Left cardiac atrium (tissue), 4 donors: ENCODE results near the gene GPR171. TPM values are rescaled to one million over a fixed set of nuclear protein-coding genes. Genes with fewer than 3 reads are reported as not detected.

Experiments used
- ATAC-seq, 2 donors: fragments of 200-7000 bp; cut with Tn5 transposase; one replicate each; pipeline ENCODE4 v1.9.1; 2020; ENCODE audit warnings: mild to moderate bottlenecking in 2 of 2, moderate library complexity in 2 of 2
- DNase-seq: peaks from one replicate; pipeline ENCODE4 v3.0.0-alpha.2; 2020
- intact Hi-C, 2 donors: fragments of 100-400 bp; cut with DNase I; formaldehyde crosslinking; loops; one replicate each; pipeline versions ENCODE4 v1.14.1 to v1.15.1; 2022 to 2023
- total RNA-seq, 2 donors: library from RNA; stranded (reverse); fragmentation: NEBNext Ultra II Directional; extraction: Animal tissue kit (Norgen Biotek cat#: 25700); gene quantifications; one replicate each; pipeline ENCODE4 v1.2.1, GENCODE V29; 2021
- donor health status: DM: no; HTN: yes; CAD: no.
- donor health status: DM: no; HTN: yes; CAD: no; lungs with severe emphysema.
- donor health status: DM: yes; HTN: yes; CAD: no.
- donor health status: Dilated cardiomyopathy.

GPR171 gene
- total RNA-seq, 2 donors from 2014 or later: 0.62 to 1.2 TPM

GRCh38 chr3:151154566-151154965 lies 48.5 kb downstream of the GPR171 start:
- no peak for ATAC-seq
- intact Hi-C loops: no loop called here
- DNase-seq: no peak

GRCh38 chr3:151152455-151153079 lies 50.4 kb downstream of the GPR171 start:
- no peak for DNase-seq
- intact Hi-C loops: no loop called here
- no peak for ATAC-seq

Other genes starting within 250 kb of the GPR171 start
- gene CLRN1, start 230.5 kb downstream of the GPR171 start, total RNA-seq: not detected
- under 1 TPM; 0.44 to 0.50 TPM for gene MED12L, start 117.6 kb downstream of the GPR171 start, total RNA-seq
- gene P2RY14, start 75.3 kb upstream of the GPR171 start, total RNA-seq: 1 to 10 TPM; 1.5 to 4.5 TPM
- gene GPR87, start 113.6 kb upstream of the GPR171 start, total RNA-seq: not detected
- gene P2RY13, start 126.3 kb upstream of the GPR171 start, total RNA-seq: 1 to 10 TPM; 1.0 to 2.5 TPM
- gene P2RY12, start 181.5 kb upstream of the GPR171 start, total RNA-seq: 1 to 10 TPM; 1.4 to 2.7 TPM